HFF-Myc (cell line): Measurements from ENCODE around the gene REST.

Source experiments
- DNase-seq: peaks from one replicate; pipeline ENCODE4 v3.0.0-alpha.2; 2011; ENCODE audit warnings: low read depth; ENCODE audit errors: extremely low read depth
- H3K4me3 ChIP-seq: replicated peaks from 2 replicates; pipeline ENCODE4 v1.5.1; 2011; ENCODE audit warnings: low read depth, mild to moderate bottlenecking, control low read depth, low read length
- TF ChIP-seq, protein P1 (sequence below): IDR thresholded peaks from 2 replicates; pipeline ENCODE4 v1.5.1; 2012; ENCODE audit warnings: mild to moderate bottlenecking, low read depth, low read length, control low read depth; ENCODE audit errors: missing control alignments

REST gene

DNA sequence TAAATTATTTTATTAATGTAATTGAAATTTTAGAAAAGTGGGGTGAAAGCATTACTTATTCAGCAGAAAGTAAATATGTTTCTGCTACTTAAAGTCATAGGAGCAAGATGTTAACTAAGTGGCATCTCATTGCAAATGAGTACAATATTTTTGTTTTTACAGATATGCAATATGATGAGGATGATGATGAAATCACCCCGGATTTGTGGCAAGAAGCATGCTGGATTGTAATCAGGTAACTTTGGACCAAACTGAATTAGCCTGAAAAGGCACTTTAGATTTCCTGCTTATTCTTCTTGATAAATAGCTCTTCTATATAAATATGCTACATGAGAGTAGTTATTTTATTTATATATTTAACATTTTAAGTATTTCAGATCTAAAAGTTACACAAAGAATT is 78.5 kb downstream of the REST start:
- TF ChIP-seq, protein P1, sequence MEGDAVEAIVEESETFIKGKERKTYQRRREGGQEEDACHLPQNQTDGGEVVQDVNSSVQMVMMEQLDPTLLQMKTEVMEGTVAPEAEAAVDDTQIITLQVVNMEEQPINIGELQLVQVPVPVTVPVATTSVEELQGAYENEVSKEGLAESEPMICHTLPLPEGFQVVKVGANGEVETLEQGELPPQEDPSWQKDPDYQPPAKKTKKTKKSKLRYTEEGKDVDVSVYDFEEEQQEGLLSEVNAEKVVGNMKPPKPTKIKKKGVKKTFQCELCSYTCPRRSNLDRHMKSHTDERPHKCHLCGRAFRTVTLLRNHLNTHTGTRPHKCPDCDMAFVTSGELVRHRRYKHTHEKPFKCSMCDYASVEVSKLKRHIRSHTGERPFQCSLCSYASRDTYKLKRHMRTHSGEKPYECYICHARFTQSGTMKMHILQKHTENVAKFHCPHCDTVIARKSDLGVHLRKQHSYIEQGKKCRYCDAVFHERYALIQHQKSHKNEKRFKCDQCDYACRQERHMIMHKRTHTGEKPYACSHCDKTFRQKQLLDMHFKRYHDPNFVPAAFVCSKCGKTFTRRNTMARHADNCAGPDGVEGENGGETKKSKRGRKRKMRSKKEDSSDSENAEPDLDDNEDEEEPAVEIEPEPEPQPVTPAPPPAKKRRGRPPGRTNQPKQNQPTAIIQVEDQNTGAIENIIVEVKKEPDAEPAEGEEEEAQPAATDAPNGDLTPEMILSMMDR, result no peak
- no peak for DNase-seq
- H3K4me3 ChIP-seq, result no peak overlapping the region

DNA sequence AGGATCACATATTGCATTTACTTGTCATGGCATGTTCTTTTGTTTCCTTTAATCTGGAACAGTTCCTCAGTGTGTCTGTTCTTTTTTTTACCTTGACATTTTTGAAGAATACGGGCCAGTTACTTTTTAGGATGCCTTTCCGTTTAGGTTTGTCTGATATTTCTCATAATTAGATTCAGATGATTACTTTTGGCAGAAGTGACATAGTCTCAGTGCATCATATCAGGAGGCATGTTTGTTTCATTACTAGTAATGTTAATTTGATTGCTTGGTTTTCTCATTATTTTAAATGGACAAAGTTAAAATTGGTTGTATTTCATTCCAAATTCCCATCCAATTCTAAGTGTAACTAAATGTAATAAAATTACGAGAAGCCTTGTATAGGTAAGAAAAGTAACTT is 79.3 kb downstream of the REST start:
- TF ChIP-seq, protein P1, result no peak
- DNase-seq, result no peak
- H3K4me3 ChIP-seq, result no peak overlapping the region

- TF ChIP-seq, protein P1, result no peak
- H3K4me3 ChIP-seq, result no peak overlapping the region
- DNase-seq, result no peak
Observed at GRCh38 chr4:56990109-56990905, 82.6 kb downstream of the REST start.

DNA sequence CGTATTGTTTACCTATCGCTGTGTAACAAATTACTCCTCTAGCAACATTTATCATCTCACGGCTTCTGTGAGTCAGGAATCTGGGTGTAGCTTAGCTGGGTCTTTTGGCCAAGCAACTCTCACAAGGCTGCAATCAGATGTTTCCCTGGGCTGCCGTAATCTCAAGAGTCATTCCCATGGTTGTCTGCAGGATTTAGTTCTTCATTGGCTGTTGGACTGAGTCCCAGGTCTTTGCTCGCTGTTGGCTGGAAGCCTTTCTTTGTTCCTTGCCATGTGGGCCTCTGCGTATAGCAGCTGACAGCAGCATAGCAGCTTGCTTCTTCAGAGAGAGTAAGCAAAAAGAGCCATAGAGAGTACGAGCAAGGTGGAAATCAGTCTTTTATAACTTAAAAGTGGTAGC is 87.8 kb downstream of the REST start:
- TF ChIP-seq, protein P1, result no peak
- no peak overlapping the region for H3K4me3 ChIP-seq
- DNase-seq, result no peak

DNA sequence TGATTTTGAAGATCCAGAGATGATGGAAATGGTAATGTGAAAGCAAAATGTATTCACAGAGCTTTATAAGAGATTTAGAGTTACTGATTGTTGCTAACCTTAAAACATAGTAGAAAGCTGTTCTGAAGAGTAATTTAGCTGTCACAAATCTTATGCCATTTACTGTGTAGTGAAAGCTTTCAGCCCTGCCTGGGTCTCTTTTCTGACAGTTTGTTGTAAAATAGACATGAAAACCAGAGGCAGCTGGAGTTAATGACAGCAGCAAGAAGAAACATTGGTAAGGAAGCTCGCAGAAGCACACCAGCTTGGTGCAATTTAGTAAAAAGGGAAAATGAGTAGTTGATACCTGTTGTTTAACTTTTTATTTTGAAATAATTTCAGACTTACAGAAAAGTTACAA is 92.1 kb downstream of the REST start:
- DNase-seq, result no peak
- no peak overlapping the region for H3K4me3 ChIP-seq
- TF ChIP-seq, protein P1, result no peak

GRCh38 chr4:57013543-57014120 is 105.9 kb downstream of the REST start:
- no peak overlapping the region for H3K4me3 ChIP-seq
- TF ChIP-seq, protein P1, result no peak
- DNase-seq, result no peak
